SK-N-SH (cell line): Measurements from ENCODE around the gene CHRND. TPM values are rescaled to one million over a fixed set of nuclear protein-coding genes. Genes with fewer than 3 reads are reported as not detected.

Experiments used
- CTCF ChIA-PET: fragments of 300-600, 350-600 bp; formaldehyde crosslinking; extraction: SDS; loops from one replicate; lab custom pipeline; 2021; lab: Yijun Ruan, JAX
- POLR2A ChIA-PET: fragments of 350-600 bp; sonication (Branson Sonifier 250); formaldehyde crosslinking; extraction: SDS; loops from one replicate; lab custom pipeline; 2020; ENCODE audit warnings: antibody characterized with exemption, inconsistent platforms; lab: Yijun Ruan, JAX
- DNase-seq: peaks from one replicate; pipeline ENCODE4 v3.0.0; 2012
- H2AFZ ChIP-seq: fragments of 200-600 bp; sonication (generic); 2 replicates; pipeline ENCODE4 v1.8.1; 2016; ENCODE audit warnings: antibody characterized with exemption, mild to moderate bottlenecking, low read depth
- H3F3A ChIP-seq: fragments of 200-600 bp; sonication (generic); replicated peaks from 2 replicates; pipeline ENCODE3; 2016; ENCODE audit warnings: antibody characterized with exemption, mild to moderate bottlenecking; ENCODE audit not compliant: insufficient read depth
- H3K27ac ChIP-seq, 2 experiments: fragments of 200-500 bp in 1 of 2; fragments of 200-600 bp in 1 of 2; sonication (Bioruptor generic) in 1 of 2; sonication (generic), shearing (Covaris generic) in 1 of 2; 2 replicates each; pipeline versions ENCODE4 v1.5.1 to v1.6.1; 2014 to 2016; ENCODE audit warnings: low read depth in 2 of 2, inconsistent platforms in 1 of 2, low read length in 1 of 2, mild to moderate bottlenecking in 1 of 2, mixed read lengths in 1 of 2
- H3K27me3 ChIP-seq: fragments of 200-600 bp; sonication (generic), shearing (Covaris generic); 2 replicates; pipeline ENCODE4 v1.6.1; 2016; ENCODE audit warnings: mixed run types; ENCODE audit not compliant: insufficient read depth
- H3K36me3 ChIP-seq, 2 experiments: fragments of 200-500 bp in 1 of 2; fragments of 200-600 bp in 1 of 2; sonication (Bioruptor generic) in 1 of 2; sonication (generic) in 1 of 2; replicated peaks in 1 of 2; 2 replicates each; pipeline versions ENCODE3 to v1.5.1; 2014 to 2016; ENCODE audit warnings: low read length in 1 of 2, mild to moderate bottlenecking in 1 of 2; ENCODE audit not compliant: insufficient read depth in 2 of 2, control insufficient read depth in 1 of 2
- H3K4me1 ChIP-seq, 2 experiments: fragments of 200-500 bp in 1 of 2; fragments of 200-600 bp in 1 of 2; sonication (Bioruptor generic) in 1 of 2; sonication (generic), shearing (Covaris generic) in 1 of 2; 2 replicates each; pipeline versions ENCODE4 v1.5.1 to v1.6.1; 2014 to 2016; ENCODE audit warnings: low read depth in 1 of 2, low read length in 1 of 2, mixed run types in 1 of 2; ENCODE audit not compliant: insufficient read depth in 2 of 2, control insufficient read depth in 1 of 2
- H3K4me2 ChIP-seq: fragments of 200-600 bp; sonication (generic), shearing (Covaris generic); 2 replicates; pipeline ENCODE4 v1.6.1; 2017; ENCODE audit warnings: mixed run types
- H3K4me3 ChIP-seq, 2 experiments: fragments of 200-500 bp in 1 of 2; fragments of 200-600 bp in 1 of 2; sonication (Bioruptor generic) in 1 of 2; sonication (generic), shearing (Covaris generic) in 1 of 2; 2 replicates each; pipeline versions ENCODE4 v1.5.1 to v1.8.1; 2014 to 2016; ENCODE audit warnings: low read depth in 2 of 2, inconsistent platforms in 1 of 2, low read length in 1 of 2, mild to moderate bottlenecking in 1 of 2, mixed read lengths in 1 of 2, moderate library complexity in 1 of 2
- H3K79me2 ChIP-seq: fragments of 200-600 bp; sonication (generic); 2 replicates; pipeline ENCODE4 v1.8.1; 2017; ENCODE audit warnings: mild to moderate bottlenecking; ENCODE audit not compliant: insufficient read depth
- H3K9ac ChIP-seq: fragments of 200-600 bp; sonication (generic); 2 replicates; pipeline ENCODE4 v1.6.1; 2017; ENCODE audit warnings: mixed run types
- H3K9me2 ChIP-seq: fragments of 200-600 bp; sonication (generic); 2 replicates; pipeline ENCODE4 v1.6.1; 2017; ENCODE audit warnings: mixed run types
- H3K9me3 ChIP-seq: fragments of 200-600 bp; sonication (generic); 2 replicates; pipeline ENCODE4 v1.6.1; 2017; ENCODE audit warnings: mixed run types, mild to moderate bottlenecking, moderate library complexity
- H4K20me1 ChIP-seq: fragments of 200-600 bp; sonication (generic); 2 replicates; pipeline ENCODE4 v1.6.1; 2017; ENCODE audit warnings: mild to moderate bottlenecking, mixed run types; ENCODE audit not compliant: insufficient read depth
- JUND ChIP-seq: IDR thresholded peaks from 2 replicates; pipeline ENCODE4 v1.4.0; 2012
- MEF2A ChIP-seq: IDR thresholded peaks from 2 replicates; pipeline ENCODE4 v1.4.0; 2012; ENCODE audit warnings: low read depth, borderline replicate concordance
- NFIC ChIP-seq: IDR thresholded peaks from 2 replicates; pipeline ENCODE4 v1.4.0; 2012; ENCODE audit warnings: borderline replicate concordance
- PBX3 ChIP-seq: IDR thresholded peaks from 2 replicates; pipeline ENCODE4; 2012
- POLR2AphosphoS5 ChIP-seq: IDR thresholded peaks from 2 replicates; pipeline ENCODE4 v1.6.1; 2012; ENCODE audit warnings: low read depth, low read length
- RXRA ChIP-seq: IDR thresholded peaks from 2 replicates; pipeline ENCODE4 v1.4.0; 2012; ENCODE audit warnings: low read depth, mild to moderate bottlenecking, borderline replicate concordance
- TAF1 ChIP-seq: IDR thresholded peaks from 2 replicates; pipeline ENCODE4 v1.6.1; 2012; ENCODE audit warnings: low read depth, mild to moderate bottlenecking, low read length, moderate library complexity, borderline replicate concordance
- YY1 ChIP-seq: IDR thresholded peaks from 2 replicates; pipeline ENCODE4 v1.4.0; 2012; ENCODE audit warnings: low read depth, mild to moderate bottlenecking
- ZBTB33 ChIP-seq: IDR thresholded peaks from 2 replicates; pipeline ENCODE4 v1.4.0; 2012; ENCODE audit warnings: low read depth, borderline replicate concordance
- WGBS: methylation state at CpG from one replicate; pipeline ENCODE4 v1.1.6; 2017; ENCODE audit warnings: low lambda C conversion rate; 5-methylcytosine and 5-hydroxymethylcytosine counted together
- polyA plus RNA-seq, 3 experiments: library from polyadenylated mRNA; depleted of rRNA; stranded (reverse); fragments of >200 nt; gene quantifications; 2 replicates each; pipeline ENCODE4 v1.2.3, GENCODE V29; 2012
- TF ChIP-seq, protein P1 (sequence below): fragments of 200-600 bp; sonication (generic); IDR thresholded peaks from 2 replicates; pipeline ENCODE4 v1.6.1; 2017; ENCODE audit warnings: antibody characterized with exemption, mild to moderate bottlenecking, moderate library complexity

The CHRND gene
- polyA plus RNA-seq, 1 of the 3 experiments (the other 2 are of a cell fraction): 0.12 TPM

DNA sequence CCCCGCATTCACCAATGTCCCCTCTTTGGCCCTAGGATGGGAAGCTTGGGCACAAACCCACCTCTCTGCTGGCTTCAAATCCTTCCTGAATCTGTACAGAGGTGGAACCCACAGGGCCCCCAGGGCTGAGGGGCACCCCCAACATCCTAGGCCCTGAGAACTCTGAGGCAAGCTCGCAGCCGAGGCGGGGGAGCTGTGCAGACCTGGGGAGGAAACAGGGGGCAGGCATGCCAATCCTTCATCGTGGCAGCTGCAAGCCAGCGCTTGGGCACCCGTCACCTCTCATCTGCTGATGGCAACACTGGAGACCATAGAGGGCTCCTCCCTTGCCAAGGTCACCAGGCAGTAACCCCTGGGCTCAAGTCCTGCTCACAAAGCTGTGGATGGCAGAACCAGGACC, 49.2 kb upstream of the CHRND start (continued):
- TF ChIP-seq ZBTB33: no peak
- no peak for TF ChIP-seq POLR2AphosphoS5
- no peak for TF ChIP-seq JUND
- no peak for TF ChIP-seq TAF1

- Histone ChIP-seq H3K9ac (no peak overlapping the region), H3K36me3 (no peaks in the 10 kb centered on the region), H3K9me3 (no peaks in the 10 kb centered on the region), H3K4me2 (no peak overlapping the region), H2AFZ (no peak overlapping the region), H3K4me1 (peaks cover 0 to 4% of the 10 kb centered on the region in 2 experiments; a peak in 1 of 4 replicates), H3K79me2 (no peaks in the 10 kb centered on the region), H3F3A (no peaks in the 10 kb centered on the region), H3K27ac (no peak overlapping the region), H3K9me2 (no peaks in the 10 kb centered on the region), H3K27me3 (peaks cover 39% of the 10 kb centered on the region), H3K4me3 (no peak overlapping the region), H4K20me1 (no peaks in the 10 kb centered on the region)
- TF ChIP-seq, protein P1, sequence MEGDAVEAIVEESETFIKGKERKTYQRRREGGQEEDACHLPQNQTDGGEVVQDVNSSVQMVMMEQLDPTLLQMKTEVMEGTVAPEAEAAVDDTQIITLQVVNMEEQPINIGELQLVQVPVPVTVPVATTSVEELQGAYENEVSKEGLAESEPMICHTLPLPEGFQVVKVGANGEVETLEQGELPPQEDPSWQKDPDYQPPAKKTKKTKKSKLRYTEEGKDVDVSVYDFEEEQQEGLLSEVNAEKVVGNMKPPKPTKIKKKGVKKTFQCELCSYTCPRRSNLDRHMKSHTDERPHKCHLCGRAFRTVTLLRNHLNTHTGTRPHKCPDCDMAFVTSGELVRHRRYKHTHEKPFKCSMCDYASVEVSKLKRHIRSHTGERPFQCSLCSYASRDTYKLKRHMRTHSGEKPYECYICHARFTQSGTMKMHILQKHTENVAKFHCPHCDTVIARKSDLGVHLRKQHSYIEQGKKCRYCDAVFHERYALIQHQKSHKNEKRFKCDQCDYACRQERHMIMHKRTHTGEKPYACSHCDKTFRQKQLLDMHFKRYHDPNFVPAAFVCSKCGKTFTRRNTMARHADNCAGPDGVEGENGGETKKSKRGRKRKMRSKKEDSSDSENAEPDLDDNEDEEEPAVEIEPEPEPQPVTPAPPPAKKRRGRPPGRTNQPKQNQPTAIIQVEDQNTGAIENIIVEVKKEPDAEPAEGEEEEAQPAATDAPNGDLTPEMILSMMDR: no peak
- TF ChIP-seq RXRA (no peak), YY1 (no peak), ZBTB33 (no peak), NFIC (no peak), MEF2A (no peak), PBX3 (no peak), TAF1 (no peak)
- no peak for DNase-seq
- ChIA-PET CTCF (interaction anchor here (0.9 to 7.7 kb wide), 4 partner anchors 9 to 553 kb away, joined by 3 to 56 read pairs (median 3); partner anchors contain the start of gene PRSS56), POLR2A (no interaction called here)
- WGBS: 29% methylated on average over 1 of the region's 13 CpGs
These were observed 48.0 kb upstream of the CHRND start for GRCh38 chr2:232477751-232478510.
